Measurements from ENCODE around the gene ZFPM1.

Gene ZFPM1

DNA sequence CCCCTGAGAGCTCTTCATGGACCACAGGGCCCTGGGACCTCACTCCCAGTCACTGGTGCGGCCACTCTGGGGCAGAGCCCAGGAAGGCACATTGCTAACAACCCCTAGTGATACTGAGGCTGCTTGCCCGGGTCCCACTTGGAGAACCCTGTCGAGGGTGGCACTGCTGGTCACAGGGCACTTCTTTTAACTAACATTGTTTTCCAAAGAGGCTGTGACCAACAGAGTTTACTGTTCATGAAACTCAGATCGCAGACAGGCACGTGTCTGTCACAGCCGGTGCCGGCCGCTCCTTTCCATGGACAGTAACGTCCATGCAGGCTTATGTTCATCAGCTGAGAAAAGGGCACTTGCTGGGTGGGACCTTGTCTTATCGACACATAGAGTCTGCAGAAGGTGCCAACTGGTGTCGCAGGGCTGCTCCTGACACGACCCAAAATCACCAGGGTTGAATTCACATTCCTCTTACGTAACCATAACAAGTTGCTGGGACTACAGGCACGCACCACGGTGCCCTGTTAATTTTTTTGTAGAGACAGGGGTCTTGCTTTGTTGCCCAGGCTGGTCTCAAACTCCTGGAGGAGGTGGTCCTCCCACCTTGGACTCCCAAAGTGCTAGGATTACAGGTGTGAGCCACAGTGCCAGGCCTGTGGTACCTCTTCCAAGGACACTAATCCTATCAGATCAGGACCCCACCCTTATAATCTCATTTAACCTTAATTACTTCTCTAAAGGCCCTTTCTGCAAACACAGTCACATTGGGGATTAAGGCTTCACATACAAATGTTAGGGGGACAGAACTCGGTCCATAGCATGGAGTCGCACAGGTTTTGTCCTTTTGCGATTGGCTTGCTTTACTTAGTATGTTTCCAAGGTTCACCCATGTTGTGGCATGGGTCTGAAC is 115.9 kb downstream of the ZFPM1 start:
- TF ChIP-seq, protein P1, sequence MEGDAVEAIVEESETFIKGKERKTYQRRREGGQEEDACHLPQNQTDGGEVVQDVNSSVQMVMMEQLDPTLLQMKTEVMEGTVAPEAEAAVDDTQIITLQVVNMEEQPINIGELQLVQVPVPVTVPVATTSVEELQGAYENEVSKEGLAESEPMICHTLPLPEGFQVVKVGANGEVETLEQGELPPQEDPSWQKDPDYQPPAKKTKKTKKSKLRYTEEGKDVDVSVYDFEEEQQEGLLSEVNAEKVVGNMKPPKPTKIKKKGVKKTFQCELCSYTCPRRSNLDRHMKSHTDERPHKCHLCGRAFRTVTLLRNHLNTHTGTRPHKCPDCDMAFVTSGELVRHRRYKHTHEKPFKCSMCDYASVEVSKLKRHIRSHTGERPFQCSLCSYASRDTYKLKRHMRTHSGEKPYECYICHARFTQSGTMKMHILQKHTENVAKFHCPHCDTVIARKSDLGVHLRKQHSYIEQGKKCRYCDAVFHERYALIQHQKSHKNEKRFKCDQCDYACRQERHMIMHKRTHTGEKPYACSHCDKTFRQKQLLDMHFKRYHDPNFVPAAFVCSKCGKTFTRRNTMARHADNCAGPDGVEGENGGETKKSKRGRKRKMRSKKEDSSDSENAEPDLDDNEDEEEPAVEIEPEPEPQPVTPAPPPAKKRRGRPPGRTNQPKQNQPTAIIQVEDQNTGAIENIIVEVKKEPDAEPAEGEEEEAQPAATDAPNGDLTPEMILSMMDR (IDR thresholded peaks at IDR 0.05; ENCODE audit: low read depth, low read length): no peak

DNA sequence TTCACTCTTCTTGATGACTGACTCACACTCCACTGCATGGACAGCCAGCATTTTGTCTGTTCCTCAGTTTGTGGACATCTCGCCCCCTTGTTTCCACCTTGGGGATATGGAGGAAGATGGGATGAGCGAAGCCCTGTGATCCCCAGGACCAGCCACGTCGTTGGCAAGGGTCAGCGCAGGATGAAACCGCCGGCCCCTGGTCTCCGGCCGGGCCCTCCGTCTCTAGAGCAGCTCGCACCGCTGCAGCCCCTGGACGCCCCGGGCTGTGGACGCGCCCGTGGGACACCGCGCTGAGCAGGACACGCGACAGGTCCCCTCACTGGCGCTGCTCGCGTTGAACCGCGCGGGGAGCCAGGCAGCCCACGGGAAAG is 116.5 kb downstream of the ZFPM1 start:
- H3K4me3 ChIP-seq (ENCODE audit: low read depth, low read length): peak overlapping the region; percentile 91
- TF ChIP-seq, protein P1 (IDR thresholded peaks at IDR 0.05; ENCODE audit: low read depth, low read length): no peak

More for the DNA sequence above, 115.9 kb downstream of the ZFPM1 start:
- H3K4me3 ChIP-seq (ENCODE audit: low read depth, low read length): peak overlapping the region; percentile 91

DNA sequence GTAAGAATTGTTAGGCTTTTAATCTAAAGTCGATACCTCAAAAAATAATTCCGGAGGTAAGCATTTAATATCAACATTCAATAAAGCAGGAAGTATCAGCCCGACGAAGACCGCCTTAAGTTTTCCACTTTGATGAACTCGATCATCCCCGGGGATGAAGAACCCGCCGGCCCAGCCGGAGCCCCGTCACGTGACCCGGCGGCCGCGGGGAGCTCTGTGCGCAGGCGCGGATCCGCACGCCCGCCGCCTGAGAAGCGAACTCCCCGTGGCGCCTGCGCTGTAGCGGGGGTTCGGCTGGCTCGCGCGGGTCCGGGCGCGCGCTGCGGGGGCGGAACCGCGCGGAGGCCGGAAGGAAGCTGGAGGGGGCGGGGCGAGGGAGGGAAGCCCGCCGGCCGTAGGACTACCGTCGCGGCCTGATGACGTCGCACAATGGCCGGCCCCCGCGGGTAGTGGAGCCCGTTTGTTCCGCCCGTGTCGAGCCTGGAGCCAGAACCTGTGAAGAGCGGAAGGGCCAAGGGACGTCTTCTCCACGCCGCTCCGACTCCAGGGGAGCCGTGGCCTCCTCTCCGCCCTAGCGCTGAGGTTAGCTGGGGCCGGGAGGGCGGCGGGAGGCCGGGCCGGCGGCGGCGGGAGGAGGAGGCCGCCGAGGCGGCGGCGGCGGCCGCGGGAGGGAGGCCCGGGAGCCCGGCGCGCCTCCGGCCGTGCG is 117.1 kb downstream of the ZFPM1 start, which contains the start of gene ZC3H18:
Gene ZC3H18, plus strand, starts transcription at position 419 of the 706 bp plus-strand sequence. CDS start 6,721 bp downstream, outside the sequence.
- TF ChIP-seq, protein P1 (IDR thresholded peaks at IDR 0.05; ENCODE audit: low read depth, low read length): no peak
- peak within 1 kb of the TSS; percentile 91 for H3K4me3 ChIP-seq (ENCODE audit: low read depth, low read length)

DNA sequence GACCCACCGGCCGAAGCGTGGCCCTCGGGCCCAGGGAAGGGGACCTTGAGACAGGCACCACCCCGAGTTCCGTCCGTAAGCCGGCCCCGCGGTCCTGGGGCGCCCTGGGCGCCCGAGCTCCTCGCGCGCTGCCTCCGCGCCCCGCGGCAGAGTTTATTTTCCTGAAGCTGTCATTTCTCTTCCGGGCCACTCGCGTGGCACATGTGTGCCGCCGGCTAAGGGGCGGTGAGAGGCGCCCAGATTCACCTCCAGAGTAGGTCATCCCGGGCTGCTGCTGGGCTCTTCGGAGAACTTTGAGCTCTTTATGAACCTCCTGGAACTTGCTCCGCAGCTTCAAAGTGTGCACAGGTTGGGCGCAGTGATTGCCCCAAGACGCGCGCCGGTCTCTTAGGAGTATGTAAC is 117.6 kb downstream of the ZFPM1 start:
- H3K4me3 ChIP-seq (ENCODE audit: low read depth, low read length): peak overlapping the region; percentile 91
- TF ChIP-seq, protein P1 (IDR thresholded peaks at IDR 0.05; ENCODE audit: low read depth, low read length): no peak

DNA sequence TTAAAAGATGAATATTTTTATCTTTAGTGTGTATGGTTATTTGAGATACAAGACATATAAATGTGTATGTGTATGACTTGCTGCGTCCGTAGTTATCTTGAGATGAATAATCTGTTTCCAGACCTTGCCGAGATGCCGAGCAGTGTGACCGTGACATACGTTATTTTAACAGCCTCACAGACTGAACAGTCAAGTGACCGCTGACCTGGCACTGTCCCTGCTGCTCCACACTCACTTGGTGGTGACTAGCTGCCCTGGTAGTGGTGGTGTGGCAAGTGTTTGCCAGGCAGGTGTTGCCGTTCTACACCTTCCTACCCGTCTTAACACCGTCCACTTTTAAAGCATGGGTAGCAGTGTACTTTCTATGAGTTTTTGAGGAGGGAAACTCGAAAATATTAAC is 122.2 kb downstream of the ZFPM1 start:
- TF ChIP-seq, protein P1 (IDR thresholded peaks at IDR 0.05; ENCODE audit: low read depth, low read length): no peak
- no peak overlapping the region for H3K4me3 ChIP-seq (ENCODE audit: low read depth, low read length)

GRCh38 chr16:88576307-88576706 is 123.2 kb downstream of the ZFPM1 start:
- H3K4me3 ChIP-seq (ENCODE audit: low read depth, low read length): no peak overlapping the region
- TF ChIP-seq, protein P1 (IDR thresholded peaks at IDR 0.05; ENCODE audit: low read depth, low read length): no peak

DNA sequence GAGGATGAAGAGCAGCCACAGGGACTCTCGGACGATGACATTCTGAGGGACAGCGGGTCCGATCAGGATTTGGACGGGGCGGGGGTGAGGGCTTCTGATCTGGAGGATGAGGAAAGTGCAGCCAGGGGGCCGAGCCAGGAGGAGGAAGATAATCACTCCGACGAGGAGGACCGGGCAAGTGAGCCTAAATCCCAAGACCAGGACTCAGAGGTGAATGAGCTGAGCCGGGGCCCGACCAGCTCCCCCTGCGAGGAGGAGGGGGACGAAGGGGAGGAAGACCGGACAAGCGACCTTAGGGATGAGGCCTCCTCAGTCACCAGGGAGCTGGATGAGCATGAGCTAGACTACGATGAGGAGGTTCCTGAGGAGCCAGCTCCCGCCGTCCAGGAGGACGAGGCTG is 124.1 kb downstream of the ZFPM1 start:
- H3K4me3 ChIP-seq (ENCODE audit: low read depth, low read length): no peak overlapping the region
- TF ChIP-seq, protein P1 (IDR thresholded peaks at IDR 0.05; ENCODE audit: low read depth, low read length): no peak
